Right lobe of liver (tissue), 6 donors: ENCODE measurements around the gene PMEPA1. TPM values are rescaled to one million over a fixed set of nuclear protein-coding genes. Genes with fewer than 3 reads are reported as not detected.
A peak's percentile ranks its signal among the peaks of the same experiment; 100 is the strongest.

Source experiments
- ATAC-seq, 4 donors: fragments of 200-7000 bp; cut with Tn5 transposase; one replicate each; pipeline ENCODE4 v1.9.1; 2020; ENCODE audit warnings: mild to moderate bottlenecking in 4 of 4, moderate library complexity in 4 of 4
- DNase-seq, 3 donors: peaks; one replicate each; pipeline ENCODE4 v3.0.0-alpha.2; 2020
- H3K27ac ChIP-seq, 3 donors: fragments of 200-600 bp; one replicate each; pipeline ENCODE4 v1.8.0; 2022
- H3K27me3 ChIP-seq, 2 donors: fragments of 200-600 bp; one replicate each; pipeline ENCODE4 v1.8.0; 2022
- H3K36me3 ChIP-seq, 4 donors: fragments of 200-600 bp; sonication (generic) in 1 of 4; one replicate each; pipeline versions ENCODE4 v1.5.1 to v1.8.0; 2017 to 2022; ENCODE audit warnings: control low read depth in 1 of 4
- H3K4me1 ChIP-seq, 4 donors: fragments of 200-600 bp; sonication (generic) in 1 of 4; one replicate each; pipeline versions ENCODE4 v1.5.1 to v1.8.0; 2017 to 2022; ENCODE audit warnings: control low read depth in 1 of 4
- H3K4me3 ChIP-seq, 3 donors: fragments of 200-600 bp; one replicate each; pipeline ENCODE4 v1.8.0; 2022
- H3K9me3 ChIP-seq, 4 donors: fragments of 200-600 bp; sonication (generic) in 1 of 4; one replicate each; pipeline versions ENCODE4 v1.5.1 to v1.8.0; 2017 to 2022; ENCODE audit warnings: control low read depth in 1 of 4
- POLR2A ChIP-seq: fragments of 450-650 bp; IDR thresholded peaks from one replicate; pipeline ENCODE4 v1.6.1; 2017; ENCODE audit warnings: antibody characterized with exemption, mild to moderate bottlenecking
- WGBS: methylation state at CpG from one replicate; pipeline ENCODE4 v1.1.6; 2018; ENCODE audit warnings: low coverage, low lambda C conversion rate; ENCODE audit not compliant: insufficient coverage; ENCODE audit errors: missing lambda C conversion rate; 5-methylcytosine and 5-hydroxymethylcytosine counted together
- intact Hi-C, 2 donors: fragments of 100-400 bp; cut with DNase I; formaldehyde crosslinking; loops; one replicate each; pipeline versions ENCODE4 v1.11.2 to v1.14.1; 2022
- total RNA-seq, 6 experiments: library from RNA; depleted of rRNA in 2 of 6; stranded (reverse); fragments of >200 nt in 2 of 6; fragmentation: NEBNext Ultra II Directional in 3 of 6; extraction: Animal tissue kit (Norgen Biotek cat#: 25700) in 3 of 6; gene quantifications; one replicate each; pipeline versions ENCODE4 v1.1.0 to v1.2.4, GENCODE V29; 2016 to 2023
- TF ChIP-seq, protein P1 (sequence below), 4 donors: fragments of 200-600 bp in 3 of 4; fragments of 450-650 bp in 1 of 4; IDR thresholded peaks; one replicate each; pipeline versions ENCODE4 v1.5.1 to v1.8.0; 2016 to 2022; ENCODE audit warnings: antibody characterized with exemption in 4 of 4, mild to moderate bottlenecking in 2 of 4
- donor health status: DM: no; HTN: yes; CAD: no.
- donor health status: DM: no; HTN: no; CAD: no.
- donor health status: DM: no; HTN: no; CAD: no.
- donor health status: DM: no; HTN: yes; CAD: no.
- donor health status: DM: no; HTN: yes; CAD: no.

Gene PMEPA1
- total RNA-seq, 6 experiments from 2014 or later, result 0.50 to 2.3 (median 1.4) TPM

GRCh38 chr20:57749869-57750268, 40.1 kb upstream of the PMEPA1 start:
- TF ChIP-seq, protein P1, sequence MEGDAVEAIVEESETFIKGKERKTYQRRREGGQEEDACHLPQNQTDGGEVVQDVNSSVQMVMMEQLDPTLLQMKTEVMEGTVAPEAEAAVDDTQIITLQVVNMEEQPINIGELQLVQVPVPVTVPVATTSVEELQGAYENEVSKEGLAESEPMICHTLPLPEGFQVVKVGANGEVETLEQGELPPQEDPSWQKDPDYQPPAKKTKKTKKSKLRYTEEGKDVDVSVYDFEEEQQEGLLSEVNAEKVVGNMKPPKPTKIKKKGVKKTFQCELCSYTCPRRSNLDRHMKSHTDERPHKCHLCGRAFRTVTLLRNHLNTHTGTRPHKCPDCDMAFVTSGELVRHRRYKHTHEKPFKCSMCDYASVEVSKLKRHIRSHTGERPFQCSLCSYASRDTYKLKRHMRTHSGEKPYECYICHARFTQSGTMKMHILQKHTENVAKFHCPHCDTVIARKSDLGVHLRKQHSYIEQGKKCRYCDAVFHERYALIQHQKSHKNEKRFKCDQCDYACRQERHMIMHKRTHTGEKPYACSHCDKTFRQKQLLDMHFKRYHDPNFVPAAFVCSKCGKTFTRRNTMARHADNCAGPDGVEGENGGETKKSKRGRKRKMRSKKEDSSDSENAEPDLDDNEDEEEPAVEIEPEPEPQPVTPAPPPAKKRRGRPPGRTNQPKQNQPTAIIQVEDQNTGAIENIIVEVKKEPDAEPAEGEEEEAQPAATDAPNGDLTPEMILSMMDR (IDR thresholded peaks at IDR 0.05), result no peak
- no peak for TF ChIP-seq POLR2A
- 42% methylated on average over 7 of the region's 7 CpGs for WGBS
- ATAC-seq, result no peak
- no peak for DNase-seq
- Histone ChIP-seq H3K4me3 (no peak overlapping the region), H3K36me3 (no peaks in the 10 kb centered on the region), H3K27ac (no peak overlapping the region), H3K27me3 (no peaks in the 10 kb centered on the region), H3K9me3 (no peaks in the 10 kb centered on the region), H3K4me1 (no peaks in the 10 kb centered on the region)
- intact Hi-C loops, result no loop called here

DNA sequence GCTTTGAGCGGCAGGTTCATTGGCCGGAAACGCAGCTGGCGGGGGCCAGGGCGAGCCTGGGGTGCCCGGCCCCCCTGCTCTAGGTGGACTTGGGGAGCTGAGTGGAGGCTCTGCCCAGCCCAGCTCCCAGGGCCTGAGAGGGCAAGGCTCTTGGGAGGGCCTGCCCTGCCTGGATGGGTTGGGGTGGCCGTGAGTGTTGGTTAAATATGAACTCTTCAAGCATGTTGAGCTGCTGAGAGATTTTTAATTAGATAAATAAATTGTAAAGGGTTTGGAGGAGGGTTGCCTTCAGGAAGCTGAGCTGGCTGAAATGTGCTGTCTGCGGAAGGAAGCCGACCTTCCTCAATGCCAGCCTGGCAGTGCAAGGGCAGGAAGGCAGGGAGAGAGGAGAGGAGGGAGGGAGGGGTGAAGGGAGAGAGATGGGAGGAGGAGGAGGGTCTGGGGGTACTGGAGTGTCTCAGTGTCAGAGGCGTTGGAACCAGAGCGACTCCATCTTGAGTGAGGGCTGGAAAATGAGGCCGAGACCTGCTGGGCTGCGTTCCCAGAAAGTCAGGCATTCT, 39.4 kb upstream of the PMEPA1 start:
- Histone ChIP-seq H3K4me3 (no peak overlapping the region), H3K27ac (no peak overlapping the region), H3K36me3 (no peaks in the 10 kb centered on the region), H3K9me3 (no peaks in the 10 kb centered on the region), H3K4me1 (no peaks in the 10 kb centered on the region), H3K27me3 (no peaks in the 10 kb centered on the region)
- WGBS, result 34% methylated on average over 7 of the region's 13 CpGs
- intact Hi-C loops, result no loop called here
- ATAC-seq (peak; percentile 24 to 33 (median 26)), DNase-seq (no peak)
- TF ChIP-seq, protein P1 (IDR thresholded peaks at IDR 0.05), result no peak
- TF ChIP-seq POLR2A, result no peak

DNA sequence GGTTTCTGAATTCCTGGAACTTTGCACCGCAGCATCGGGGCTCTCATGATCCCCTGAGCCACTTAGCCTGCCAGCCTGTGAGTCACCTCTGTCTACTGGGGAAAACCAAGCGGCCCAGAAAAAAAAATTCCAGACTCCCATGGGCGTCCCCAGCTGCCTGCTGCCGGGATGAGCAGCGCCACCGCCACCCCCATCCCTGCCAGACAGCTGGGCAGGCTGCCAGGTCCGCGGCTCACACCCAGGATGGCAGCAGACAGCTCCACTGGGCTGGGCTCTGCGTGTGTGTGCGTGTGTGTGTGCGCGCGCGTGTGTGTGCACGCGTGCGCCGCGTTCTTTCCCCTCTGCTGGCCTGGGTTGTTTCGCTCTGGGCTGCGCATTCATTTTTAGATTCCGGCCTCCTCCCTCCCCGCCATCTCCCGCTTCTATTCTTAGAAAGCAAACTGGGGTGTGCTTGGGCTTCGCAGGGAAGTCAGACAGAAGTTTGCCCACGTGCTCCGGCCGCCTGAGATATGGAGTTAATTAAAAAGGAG, 38.9 kb upstream of the PMEPA1 start:
- Histone ChIP-seq H3K27me3 (no peaks in the 10 kb centered on the region), H3K27ac (no peak overlapping the region), H3K36me3 (no peaks in the 10 kb centered on the region), H3K4me1 (no peaks in the 10 kb centered on the region), H3K9me3 (no peaks in the 10 kb centered on the region), H3K4me3 (no peak overlapping the region)
- WGBS, result 27% methylated on average over 16 of the region's 29 CpGs
- intact Hi-C loops, result no loop called here
- peak; percentile 46 to 71 (median 59) for ATAC-seq
- TF ChIP-seq, protein P1 (IDR thresholded peaks at IDR 0.05), result no peak
- TF ChIP-seq POLR2A, result no peak
- DNase-seq, result peak; percentile 57 to 62 (median 61)

- intact Hi-C loops, result no loop called here
- H3K4me3 ChIP-seq, result no peak overlapping the region
- no peaks in the 10 kb centered on the region for H3K9me3 ChIP-seq
- H3K27ac ChIP-seq, result no peak overlapping the region
- H3K36me3 ChIP-seq, result no peaks in the 10 kb centered on the region
- WGBS, result 43% methylated on average over 13 of the region's 18 CpGs
- TF ChIP-seq, protein P1 (IDR thresholded peaks at IDR 0.05), result no peak
- no peak for TF ChIP-seq POLR2A
- ATAC-seq (no peak), DNase-seq (no peak)
- H3K27me3 ChIP-seq, result no peaks in the 10 kb centered on the region
- no peaks in the 10 kb centered on the region for H3K4me1 ChIP-seq
These were observed 38.2 kb upstream of the PMEPA1 start for GRCh38 chr20:57747861-57748481.
